Measurements from ENCODE around the gene RGS6.

RGS6 gene

DNA sequence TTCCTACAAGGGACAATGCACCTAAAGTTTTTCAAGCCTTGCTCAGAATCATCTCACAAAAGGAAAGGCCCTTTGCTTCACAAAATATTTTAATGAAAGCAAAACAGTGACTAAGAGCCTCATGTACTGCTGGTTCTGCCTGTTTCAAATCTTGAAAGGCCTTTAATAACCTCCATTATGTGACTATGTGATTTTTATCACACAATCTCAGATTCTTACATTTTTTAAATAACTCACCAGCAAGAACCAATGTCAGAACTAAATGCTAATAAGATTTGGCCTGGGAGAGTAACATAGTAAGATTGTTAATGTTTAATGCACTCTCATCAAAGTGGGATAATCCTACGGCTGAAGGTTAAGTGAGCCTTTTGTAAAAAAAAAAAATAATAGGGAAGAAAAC, 378.9 kb downstream of the RGS6 start:
- DNase-seq (ENCODE audit: low read depth, low spot score), result no peak

DNA sequence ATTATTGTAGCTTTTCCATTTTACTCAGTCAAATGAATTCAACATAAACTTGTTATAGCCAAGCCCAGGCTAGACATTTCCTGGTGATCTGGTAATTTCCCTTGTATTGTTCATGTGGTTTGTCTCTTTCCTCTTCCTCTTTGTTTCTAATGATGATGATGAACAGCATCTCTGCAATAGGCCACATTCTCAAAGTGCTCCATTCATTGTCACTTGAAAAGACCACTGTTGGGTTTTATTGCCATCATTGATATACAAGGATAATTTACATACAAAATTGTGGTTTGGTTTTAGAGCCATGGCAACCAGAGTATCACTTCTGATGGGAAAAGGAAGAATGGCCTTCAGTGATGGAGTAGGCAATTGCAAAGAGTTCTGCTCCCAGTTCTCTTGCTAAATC, 379.3 kb downstream of the RGS6 start:
- no peak for DNase-seq (ENCODE audit: low read depth, low spot score)

DNA sequence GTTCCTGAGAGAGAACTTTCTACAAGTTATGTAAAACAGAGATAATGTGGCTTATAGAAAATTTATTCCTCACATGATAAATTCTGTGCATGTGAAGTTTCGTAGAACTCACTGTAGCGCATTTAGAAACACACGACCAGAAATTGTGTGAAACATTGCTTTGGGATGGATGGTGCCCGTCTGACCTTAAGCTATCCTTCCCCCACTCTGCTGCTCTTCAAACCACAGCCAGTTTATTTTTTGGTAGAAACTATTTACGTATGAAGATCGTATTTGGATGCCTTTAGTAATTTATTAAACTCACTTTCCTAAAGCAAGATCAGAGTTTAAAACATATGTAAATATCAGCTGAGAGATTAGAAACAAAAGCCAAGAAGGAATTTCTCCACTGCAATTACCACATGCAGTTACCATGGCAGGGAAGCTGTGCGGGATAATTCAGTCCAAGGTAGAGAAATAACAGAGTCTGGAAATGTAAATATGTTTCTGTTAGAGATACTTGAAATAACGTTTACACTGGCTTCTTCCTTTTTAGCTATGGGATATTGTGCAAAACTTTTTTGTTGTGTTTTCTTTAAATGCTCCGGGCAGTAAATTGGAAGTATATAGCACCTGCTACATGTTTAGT, 382.7 kb downstream of the RGS6 start:
- no peak for DNase-seq (ENCODE audit: low read depth, low spot score)

DNA sequence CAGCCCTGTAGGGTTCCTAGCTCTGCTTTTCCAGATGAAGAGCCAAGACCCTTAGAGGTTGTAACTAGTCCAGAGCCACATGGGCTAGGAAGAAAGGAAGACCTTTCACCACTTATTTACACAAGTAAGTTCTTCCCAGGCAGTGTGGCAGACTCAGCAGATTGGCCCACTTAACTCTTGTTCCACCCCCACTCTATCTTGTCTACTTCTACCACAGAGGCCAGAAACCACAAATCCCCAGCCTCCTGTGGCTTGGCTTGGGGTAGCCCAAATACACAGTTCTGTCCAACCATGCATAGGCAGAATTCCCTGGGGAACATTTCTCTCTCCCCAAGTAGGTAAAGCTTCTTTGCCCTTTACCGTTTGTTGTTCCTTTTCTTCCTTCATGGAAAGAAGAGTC, 383.5 kb downstream of the RGS6 start:
- no peak for DNase-seq (ENCODE audit: low read depth, low spot score)

DNA sequence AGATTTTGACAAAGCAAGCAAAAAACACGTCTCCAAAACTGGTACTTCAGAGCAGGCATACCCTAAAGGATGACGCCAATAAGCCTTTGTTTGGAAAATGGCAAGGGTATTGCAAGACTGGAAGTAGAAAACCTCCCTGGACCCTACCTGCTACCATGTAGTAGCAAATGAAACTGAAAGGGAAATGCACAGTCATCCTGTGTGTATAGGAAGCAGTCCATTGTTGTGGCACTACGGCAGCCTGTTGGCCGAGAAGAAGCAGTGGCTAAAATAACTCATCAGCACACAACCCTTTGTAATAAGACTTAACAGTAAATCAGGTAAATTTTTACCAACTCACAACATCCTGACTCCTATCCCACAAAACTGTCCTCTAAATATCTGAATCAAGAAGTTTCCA, 386.4 kb downstream of the RGS6 start:
- DNase-seq (ENCODE audit: low read depth, low spot score), result no peak

- DNase-seq (ENCODE audit: low read depth, low spot score), result no peak
Observed at GRCh38 chr14:72332046-72332445, 399.8 kb downstream of the RGS6 start.

DNA sequence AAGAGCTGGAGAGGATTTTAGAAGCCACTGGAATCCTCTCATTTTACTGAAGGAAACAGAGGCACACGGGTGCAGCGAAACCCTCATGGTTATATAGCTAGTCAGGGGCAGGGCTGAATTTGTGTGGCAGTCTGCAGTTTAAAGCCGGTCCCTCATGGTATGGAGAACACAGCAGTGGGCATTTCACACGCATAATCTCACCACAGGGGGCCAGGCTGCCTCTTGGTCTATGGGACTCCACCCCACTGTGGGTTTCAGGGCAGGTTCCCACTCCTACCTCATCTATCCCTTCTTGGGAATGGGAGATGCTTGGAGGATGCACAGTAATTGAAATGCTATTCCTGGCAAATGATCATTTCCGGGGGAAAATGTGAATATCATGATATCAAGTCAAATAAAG, 400.6 kb downstream of the RGS6 start:
- no peak for DNase-seq (ENCODE audit: low read depth, low spot score)

GRCh38 chr14:72333357-72333756, 401.1 kb downstream of the RGS6 start:
- DNase-seq (ENCODE audit: low read depth, low spot score), result no peak

GRCh38 chr14:72336311-72336980, 404.2 kb downstream of the RGS6 start:
- no peak for DNase-seq (ENCODE audit: low read depth, low spot score)

DNA sequence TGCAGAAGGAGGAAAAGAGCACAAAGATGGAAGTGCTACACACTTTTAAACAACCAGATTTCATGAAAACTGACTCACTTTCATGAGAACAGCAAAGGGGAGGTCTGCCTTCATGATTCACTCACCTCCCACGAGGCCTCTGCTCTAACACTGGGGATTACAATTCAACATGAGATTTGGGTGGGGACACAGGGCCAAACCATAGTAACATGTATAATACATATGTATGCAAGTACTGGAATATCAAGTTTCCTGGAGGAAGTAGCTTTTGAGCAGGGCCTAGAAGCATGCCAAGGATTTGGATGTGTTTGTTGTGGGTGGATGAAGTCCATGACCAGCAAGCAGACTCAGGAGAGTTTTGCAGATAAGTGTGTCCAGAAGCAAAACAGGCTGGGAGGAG, 409.0 kb downstream of the RGS6 start:
- no peak for DNase-seq (ENCODE audit: low read depth, low spot score)

GRCh38 chr14:72341686-72342085, 409.5 kb downstream of the RGS6 start:
- no peak for DNase-seq (ENCODE audit: low read depth, low spot score)

GRCh38 chr14:72347118-72347517, 414.9 kb downstream of the RGS6 start:
- DNase-seq (ENCODE audit: low read depth, low spot score), result no peak

- DNase-seq (ENCODE audit: low read depth, low spot score), result no peak
Observed at GRCh38 chr14:72350215-72350614, 418.0 kb downstream of the RGS6 start.

- no peak for DNase-seq (ENCODE audit: low read depth, low spot score)
Observed at GRCh38 chr14:72352012-72352411, 419.8 kb downstream of the RGS6 start.

- no peak for DNase-seq (ENCODE audit: low read depth, low spot score)
Observed at GRCh38 chr14:72366619-72367018, 434.4 kb downstream of the RGS6 start.

GRCh38 chr14:72369106-72369505, 436.9 kb downstream of the RGS6 start:
- DNase-seq (ENCODE audit: low read depth, low spot score), result no peak

DNA sequence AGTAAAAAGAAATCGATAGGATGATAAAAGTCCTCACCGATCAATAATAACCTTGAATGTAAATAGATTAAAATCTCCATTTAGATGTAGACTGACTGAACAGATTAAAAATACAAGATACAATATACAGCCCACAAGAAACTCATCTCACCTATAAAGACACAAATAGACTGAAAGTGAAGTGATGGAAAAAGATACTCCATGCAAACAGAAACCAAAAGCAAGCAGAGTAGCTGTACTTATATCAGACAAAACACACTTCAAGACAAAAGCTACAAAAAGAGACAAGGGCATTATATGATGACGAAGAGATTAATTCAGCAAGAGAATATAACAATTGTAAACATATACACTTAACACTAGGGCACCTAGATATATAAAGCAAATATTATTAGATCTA, 444.8 kb downstream of the RGS6 start:
- DNase-seq (ENCODE audit: low read depth, low spot score), result no peak

GRCh38 chr14:72380456-72380855, 448.2 kb downstream of the RGS6 start:
- no peak for DNase-seq (ENCODE audit: low read depth, low spot score)

DNA sequence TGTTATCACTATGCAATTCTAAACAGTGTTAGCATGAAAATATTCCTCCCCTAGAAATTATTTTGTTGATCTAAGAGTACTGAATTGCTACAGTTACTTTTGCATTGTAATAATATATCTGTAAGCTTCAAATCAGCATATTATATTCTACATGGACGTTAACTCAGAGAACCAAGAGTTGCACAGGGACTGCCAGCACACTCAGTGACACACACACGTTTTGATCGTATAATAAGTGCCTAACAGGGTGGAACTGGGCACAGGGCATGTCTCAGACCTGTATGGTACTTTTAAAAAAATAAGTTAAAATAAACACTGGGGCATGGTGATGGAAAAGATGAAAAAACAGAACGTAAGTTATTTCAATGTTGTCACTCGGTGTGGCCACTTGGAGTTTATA, 451.6 kb downstream of the RGS6 start:
- DNase-seq (ENCODE audit: low read depth, low spot score), result no peak

GRCh38 chr14:72387726-72388125, 455.5 kb downstream of the RGS6 start:
- no peak for DNase-seq (ENCODE audit: low read depth, low spot score)

DNA sequence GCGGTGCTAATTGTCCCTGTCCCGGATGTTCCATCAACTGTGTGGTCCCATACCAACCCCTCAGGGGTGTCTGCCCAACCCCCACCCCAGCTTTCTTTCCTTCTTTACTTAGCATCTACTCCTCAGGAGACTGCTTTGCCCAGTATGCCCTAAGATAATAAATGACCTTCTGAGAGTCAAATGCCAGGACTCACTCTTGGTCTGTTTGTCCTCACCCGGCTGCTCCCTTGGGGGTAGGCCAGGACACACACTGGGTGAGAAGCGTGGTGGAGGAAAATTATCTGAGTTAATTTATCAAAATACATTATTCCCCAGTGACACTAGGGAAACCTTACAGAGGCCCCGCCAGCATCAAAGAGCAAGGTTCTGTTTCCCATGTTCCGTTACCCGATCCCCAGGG, 457.0 kb downstream of the RGS6 start:
- no peak for DNase-seq (ENCODE audit: low read depth, low spot score)

DNA sequence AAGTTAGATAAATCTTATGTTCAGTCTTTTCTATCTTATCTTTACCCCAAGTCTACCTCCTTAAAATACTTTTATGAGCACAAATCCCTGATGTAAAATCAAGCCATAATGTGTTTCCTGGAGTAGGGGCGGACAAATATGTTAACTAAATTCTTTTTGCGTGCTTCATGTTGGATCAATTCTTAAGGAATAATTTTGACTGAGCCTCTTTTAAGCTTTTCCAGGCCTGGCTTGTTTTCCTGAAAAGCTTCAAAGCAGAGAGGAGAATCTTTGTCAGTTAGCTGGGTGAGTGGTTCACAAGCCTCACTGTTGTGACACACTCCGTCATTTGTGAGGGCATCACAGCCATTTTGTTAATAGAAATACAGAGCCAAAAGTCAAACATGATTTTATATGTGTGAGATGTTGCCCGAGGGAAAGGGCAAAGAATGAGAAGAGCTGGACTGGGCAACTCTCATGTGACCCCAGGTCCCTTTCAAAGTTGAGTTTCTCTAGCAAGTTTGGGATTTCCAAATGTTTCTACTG, 468.9 kb downstream of the RGS6 start:
- no peak for DNase-seq (ENCODE audit: low read depth, low spot score)

DNA sequence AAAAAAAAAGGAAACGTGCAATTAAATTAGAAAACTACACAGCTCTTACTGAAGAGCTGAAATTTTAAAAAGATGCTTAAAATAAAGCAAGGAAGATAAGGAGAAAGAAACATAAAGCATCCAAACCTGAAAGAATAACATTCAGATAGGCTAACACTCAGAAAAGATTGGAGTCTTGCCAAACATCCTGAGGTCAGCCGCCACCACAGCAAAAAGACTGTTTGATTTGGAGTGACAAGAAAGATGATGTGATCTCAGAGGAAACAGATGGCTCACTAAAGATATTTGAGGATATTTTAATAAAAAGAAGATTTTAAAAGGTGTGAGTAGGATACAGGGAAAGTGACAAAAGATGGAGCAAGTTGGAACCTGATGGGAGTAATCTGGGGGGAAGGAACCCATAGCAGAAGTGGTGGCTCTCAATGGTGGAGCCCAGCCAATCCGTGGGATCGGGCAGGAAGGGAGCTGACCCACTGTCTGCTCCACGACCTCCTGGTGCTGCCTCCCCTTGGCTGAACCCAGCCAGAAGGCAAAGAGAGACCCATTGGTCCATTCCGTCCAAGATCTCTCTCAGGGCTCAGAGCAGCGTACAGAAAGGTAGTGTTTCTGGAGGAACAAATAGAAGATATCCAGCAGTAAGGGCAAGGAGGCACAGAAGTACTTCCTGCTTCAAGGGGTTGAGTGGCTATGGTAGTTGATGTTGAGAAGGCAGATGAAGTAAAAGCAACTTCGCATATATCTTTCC, 469.6 kb downstream of the RGS6 start:
- no peak for DNase-seq (ENCODE audit: low read depth, low spot score)
